Cardiac muscle cell (in vitro differentiated cells and primary cell): ENCODE results near the gene MYO6. TPM values are rescaled to one million over a fixed set of nuclear protein-coding genes. Genes with fewer than 3 reads are reported as not detected.

Experiments
- DNase-seq, 2 donors: peaks; one replicate each; pipeline versions ENCODE4 v3.0.0 to v3.0.0-alpha.2; 2010 to 2017; ENCODE audit warnings: low read depth in 1 of 2, low spot score in 1 of 2
- H3K27ac ChIP-seq: fragments of 200-600 bp; sonication (generic); 2 replicates; pipeline ENCODE4 v1.5.1; 2016
- H3K27me3 ChIP-seq: fragments of 200-600 bp; sonication (generic); 2 replicates; pipeline ENCODE4 v1.6.0; 2016; ENCODE audit warnings: control low read depth
- H3K36me3 ChIP-seq: fragments of 200-600 bp; sonication (generic); 2 replicates; pipeline ENCODE4 v1.5.1; 2016; ENCODE audit warnings: control low read depth
- H3K4me1 ChIP-seq: fragments of 200-600 bp; sonication (generic); 2 replicates; pipeline ENCODE4 v1.8.1; 2017; ENCODE audit warnings: low read depth, mild to moderate bottlenecking, mixed run types
- H3K4me3 ChIP-seq: fragments of 200-600 bp; sonication (generic); 2 replicates; pipeline ENCODE4 v1.5.1; 2016; ENCODE audit warnings: mild to moderate bottlenecking
- H3K9me3 ChIP-seq: fragments of 200-600 bp; sonication (generic); 2 replicates; pipeline ENCODE4 v1.5.1; 2017; ENCODE audit warnings: low read depth, mild to moderate bottlenecking, control low read depth
- polyA plus RNA-seq: library from polyadenylated mRNA; unstranded; fragments of >200 nt; fragmentation: Nextera tagmentation; extraction: Ambion mirVana; gene quantifications from 2 replicates; pipeline ENCODE4 v1.2.1, GENCODE V29; 2016
- total RNA-seq: library from RNA; depleted of rRNA; stranded (reverse); fragments of >200 nt; gene quantifications from 2 replicates; pipeline ENCODE4 v1.2.3, GENCODE V29; 2016
- TF ChIP-seq, protein P1 (sequence below): IDR thresholded peaks from 2 replicates; pipeline ENCODE4 v1.5.1; 2012; ENCODE audit warnings: low read depth, mild to moderate bottlenecking, low read length

MYO6 gene
- total and polyA plus RNA-seq, 2 experiments from 2014 or later: 17.9 to 34.7 TPM

DNA sequence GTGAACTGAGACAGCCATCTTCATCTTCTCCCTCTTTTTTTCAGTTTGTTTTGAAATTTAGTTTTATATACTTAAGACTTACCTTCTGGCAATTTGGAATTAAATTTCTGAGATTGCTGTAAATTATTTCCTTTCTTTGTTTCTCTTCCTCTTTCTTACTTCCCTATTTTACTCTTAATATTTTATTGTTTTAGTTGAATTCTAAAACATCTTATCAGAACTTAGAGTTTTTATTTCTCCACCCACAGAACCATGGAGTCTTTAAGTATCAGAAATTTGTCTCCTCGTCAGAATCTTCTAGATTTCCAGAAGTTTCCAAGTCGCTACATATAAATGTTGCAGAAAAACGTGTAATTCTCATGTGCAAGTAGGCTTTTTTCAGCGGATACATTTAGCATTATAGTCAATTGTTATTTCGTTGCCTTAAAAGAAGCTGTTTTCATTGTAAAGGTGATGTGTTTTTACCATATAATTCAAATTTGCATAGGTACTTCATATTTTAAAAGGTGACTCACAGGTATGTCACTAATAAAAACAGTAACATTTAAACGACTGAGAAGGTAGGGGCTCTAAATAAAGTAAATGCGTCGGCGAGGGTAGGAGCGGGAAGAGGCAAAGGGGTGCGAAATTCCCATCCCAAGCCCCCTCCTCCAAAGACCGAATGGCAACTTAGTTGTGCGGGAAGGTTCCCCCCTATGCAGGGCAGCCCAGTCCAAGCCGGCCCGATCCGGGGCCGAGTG lies 866 bp upstream of the MYO6 start:
- Histone ChIP-seq H3K27ac (peak overlapping the region; percentile 94), H3K4me3 (peak overlapping the region; percentile 94), H3K27me3 (no peaks in the 10 kb centered on the region), H3K9me3 (no peaks in the 10 kb centered on the region), H3K36me3 (no peaks in the 10 kb centered on the region), H3K4me1 (peaks cover 6% of the 10 kb centered on the region)
- DNase-seq: no peak
- TF ChIP-seq, protein P1, sequence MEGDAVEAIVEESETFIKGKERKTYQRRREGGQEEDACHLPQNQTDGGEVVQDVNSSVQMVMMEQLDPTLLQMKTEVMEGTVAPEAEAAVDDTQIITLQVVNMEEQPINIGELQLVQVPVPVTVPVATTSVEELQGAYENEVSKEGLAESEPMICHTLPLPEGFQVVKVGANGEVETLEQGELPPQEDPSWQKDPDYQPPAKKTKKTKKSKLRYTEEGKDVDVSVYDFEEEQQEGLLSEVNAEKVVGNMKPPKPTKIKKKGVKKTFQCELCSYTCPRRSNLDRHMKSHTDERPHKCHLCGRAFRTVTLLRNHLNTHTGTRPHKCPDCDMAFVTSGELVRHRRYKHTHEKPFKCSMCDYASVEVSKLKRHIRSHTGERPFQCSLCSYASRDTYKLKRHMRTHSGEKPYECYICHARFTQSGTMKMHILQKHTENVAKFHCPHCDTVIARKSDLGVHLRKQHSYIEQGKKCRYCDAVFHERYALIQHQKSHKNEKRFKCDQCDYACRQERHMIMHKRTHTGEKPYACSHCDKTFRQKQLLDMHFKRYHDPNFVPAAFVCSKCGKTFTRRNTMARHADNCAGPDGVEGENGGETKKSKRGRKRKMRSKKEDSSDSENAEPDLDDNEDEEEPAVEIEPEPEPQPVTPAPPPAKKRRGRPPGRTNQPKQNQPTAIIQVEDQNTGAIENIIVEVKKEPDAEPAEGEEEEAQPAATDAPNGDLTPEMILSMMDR: no peak

- no peaks in the 10 kb centered on the region for H3K36me3 ChIP-seq
- no peak overlapping the region for H3K27ac ChIP-seq
- no peaks in the 10 kb centered on the region for H3K27me3 ChIP-seq
- TF ChIP-seq, protein P1: no peak
- no peak for DNase-seq
- H3K4me3 ChIP-seq: no peak overlapping the region
- no peaks in the 10 kb centered on the region for H3K9me3 ChIP-seq
- H3K4me1 ChIP-seq: peaks cover 6% of the 10 kb centered on the region
Observed at GRCh38 chr6:75751443-75751842, 2.4 kb downstream of the MYO6 start.

DNA sequence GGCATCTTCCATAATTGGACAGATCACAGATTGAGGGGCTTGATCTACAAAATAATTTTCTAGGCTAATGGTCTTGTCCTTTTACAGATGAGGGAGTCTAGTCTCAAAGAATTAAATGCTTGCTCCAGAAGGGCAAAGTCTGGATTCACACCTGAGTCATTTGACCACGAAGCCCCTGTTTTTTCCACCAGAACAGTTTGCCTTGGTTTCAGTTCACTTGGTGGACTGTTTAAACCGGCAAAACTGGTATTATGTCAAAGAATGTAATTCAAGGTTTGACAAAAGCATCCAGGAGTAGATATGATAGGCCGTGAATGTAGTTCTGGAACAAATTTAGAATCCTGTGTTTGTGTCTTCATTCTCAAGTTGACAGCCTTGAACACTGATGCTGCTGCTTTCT lies 3.3 kb downstream of the MYO6 start:
- TF ChIP-seq, protein P1: no peak
- no peak overlapping the region for H3K27ac ChIP-seq
- H3K36me3 ChIP-seq: no peaks in the 10 kb centered on the region
- H3K27me3 ChIP-seq: no peaks in the 10 kb centered on the region
- DNase-seq: no peak
- H3K4me1 ChIP-seq: peaks cover 6% of the 10 kb centered on the region
- no peaks in the 10 kb centered on the region for H3K9me3 ChIP-seq
- no peak overlapping the region for H3K4me3 ChIP-seq

GRCh38 chr6:75755704-75756103 lies 6.7 kb downstream of the MYO6 start:
- no peak overlapping the region for H3K4me3 ChIP-seq
- peak overlapping the region; percentile 6 for H3K27ac ChIP-seq
- TF ChIP-seq, protein P1: no peak
- no peaks in the 10 kb centered on the region for H3K27me3 ChIP-seq
- DNase-seq: peak in 1 of 2 donors; percentile 14
- H3K4me1 ChIP-seq: peaks cover 3% of the 10 kb centered on the region
- H3K9me3 ChIP-seq: no peaks in the 10 kb centered on the region
- no peaks in the 10 kb centered on the region for H3K36me3 ChIP-seq

DNA sequence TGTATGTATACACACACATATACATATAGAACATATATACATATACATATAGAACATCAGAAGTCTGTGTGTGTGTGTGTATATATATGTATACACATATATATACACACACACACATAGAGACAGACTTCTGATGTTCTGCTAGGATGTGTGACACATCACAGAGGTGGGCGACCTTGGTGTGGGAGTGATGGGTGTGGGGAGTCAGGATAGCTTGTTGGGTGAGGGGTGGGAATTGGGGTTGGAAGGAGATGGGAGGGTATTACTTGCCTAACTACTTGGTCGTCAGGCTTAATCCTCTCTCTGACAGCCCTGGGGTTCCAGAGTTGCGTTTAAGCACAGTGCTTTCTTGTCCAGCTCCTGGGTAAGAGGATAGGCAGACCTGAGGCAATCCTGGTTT lies 8.3 kb downstream of the MYO6 start:
- Histone ChIP-seq H3K27me3 (no peaks in the 10 kb centered on the region), H3K4me1 (no peaks in the 10 kb centered on the region), H3K27ac (no peak overlapping the region), H3K4me3 (no peak overlapping the region), H3K36me3 (no peaks in the 10 kb centered on the region), H3K9me3 (no peaks in the 10 kb centered on the region)
- TF ChIP-seq, protein P1: no peak
- DNase-seq: no peak
